HepG2 (cell line): ENCODE results near the gene PCYT2. TPM values are rescaled to one million over a fixed set of nuclear protein-coding genes. Genes with fewer than 3 reads are reported as not detected.

ENCODE experiments used
- ATAC-seq: fragments of 200-7000 bp; cut with Tn5 transposase; 3 replicates; pipeline ENCODE4 v1.9.1; 2020; ENCODE audit warnings: mild to moderate bottlenecking, moderate library complexity
- BruUV-seq: library from RNA; stranded (reverse); fragments of 400-500 nt; replicated peaks from 2 replicates; lab custom pipeline; 2021; lab: Mats Ljungman, UMichigan
- CTCF ChIA-PET: fragments of 300-600 bp; formaldehyde crosslinking; extraction: SDS; loops from one replicate; lab custom pipeline; 2021; ENCODE audit warnings: low total read pairs, inconsistent platforms, low intra/inter-chr PET ratio; lab: Yijun Ruan, JAX
- POLR2A ChIA-PET: fragments of 350-600 bp; sonication (Branson Sonifier 250); formaldehyde crosslinking; loops from one replicate; lab custom pipeline; 2020; ENCODE audit warnings: antibody characterized with exemption, inconsistent platforms; lab: Yijun Ruan, JAX
- DNase-seq: peaks from one replicate; pipeline ENCODE4 v3.0.0-alpha.2; 2015; ENCODE audit warnings: low spot score
- FAIRE-seq: peaks from 3 replicates; lab custom pipeline; 2011; peaks lifted over from hg19 to GRCh38; lab: Jason Lieb, UNC
- H2AFZ ChIP-seq: one replicate; pipeline ENCODE4 v1.6.1; 2011; ENCODE audit warnings: low read length, inconsistent platforms
- H3K27ac ChIP-seq: fragments of 300-600 bp; 3 replicates; pipeline ENCODE4 v1.8.0; 2011; ENCODE audit warnings: mixed run types, mild to moderate bottlenecking, mixed read lengths, low read length, inconsistent platforms; ENCODE audit not compliant: insufficient read depth; ENCODE audit errors: extremely low read length
- H3K27me3 ChIP-seq, 2 experiments: fragments of 200-600 bp in 1 of 2; 2 replicates in 1 of 2; 3 replicates in 1 of 2; pipeline versions ENCODE4 v1.6.0 to v1.8.0; 2011; ENCODE audit warnings: low read length in 2 of 2, mild to moderate bottlenecking in 2 of 2, moderate library complexity in 2 of 2, inconsistent platforms in 1 of 2; ENCODE audit not compliant: insufficient read depth in 2 of 2, control insufficient read depth in 1 of 2
- H3K36me3 ChIP-seq, 2 experiments: fragments of 200-600 bp in 1 of 2; replicated peaks in 1 of 2; 2 replicates in 1 of 2; 3 replicates in 1 of 2; pipeline versions ENCODE4 v1.5.1 to v1.8.0; 2011; ENCODE audit warnings: low read length in 2 of 2, inconsistent platforms in 1 of 2; ENCODE audit not compliant: insufficient read depth in 2 of 2, control insufficient read depth in 1 of 2
- H3K4me1 ChIP-seq: 2 replicates; pipeline ENCODE4 v1.5.1; 2012; ENCODE audit warnings: low read length, inconsistent platforms; ENCODE audit not compliant: insufficient read depth
- H3K4me2 ChIP-seq: 2 replicates; pipeline ENCODE4 v1.6.0; 2011; ENCODE audit warnings: low read depth, low read length, inconsistent platforms
- H3K4me3 ChIP-seq, 3 experiments: fragments of 200-600 bp in 1 of 3; sonication (generic), shearing (Covaris generic) in 1 of 3; replicated peaks in 1 of 3; 2 replicates each; pipeline ENCODE4 v1.5.1; 2011 to 2016; ENCODE audit warnings: low read length in 3 of 3, inconsistent platforms in 2 of 3, low read depth in 2 of 3, mild to moderate bottlenecking in 2 of 3, control low read depth in 1 of 3, mixed read lengths in 1 of 3; ENCODE audit not compliant: insufficient read depth in 1 of 3
- H3K79me2 ChIP-seq: one replicate; pipeline ENCODE4 v1.6.1; 2011; ENCODE audit warnings: low read length, inconsistent platforms; ENCODE audit not compliant: insufficient read depth
- H3K9ac ChIP-seq: 2 replicates; pipeline ENCODE4 v1.6.0; 2011; ENCODE audit warnings: mild to moderate bottlenecking, low read depth, low read length, inconsistent platforms; ENCODE audit not compliant: insufficient read depth
- H3K9me3 ChIP-seq: 2 replicates; pipeline ENCODE4 v1.5.1; 2012; ENCODE audit warnings: mild to moderate bottlenecking, low read length
- H4K20me1 ChIP-seq: 2 replicates; pipeline ENCODE4 v1.6.0; 2011; ENCODE audit warnings: inconsistent platforms, mild to moderate bottlenecking, low read length, moderate library complexity; ENCODE audit not compliant: insufficient read depth
- AGO2 ChIP-seq: fragments of 200-400 bp; formaldehyde crosslinking; optimal IDR thresholded peaks from 2 replicates; pipeline ENCODE3; 2017; ENCODE audit warnings: mild to moderate bottlenecking, low read depth, low read length, moderate library complexity
- KLF9 ChIP-seq: IDR thresholded peaks from 2 replicates; pipeline ENCODE4 v1.6.1; 2016; ENCODE audit warnings: low read depth
- POLR2G ChIP-seq: fragments of 200-400 bp; formaldehyde crosslinking; IDR thresholded peaks from 2 replicates; pipeline ENCODE4 v1.6.1; 2018; ENCODE audit warnings: mild to moderate bottlenecking, low read depth, low read length, moderate library complexity
- TOE1 ChIP-seq: sonication (generic); formaldehyde crosslinking; IDR thresholded peaks from 2 replicates; pipeline ENCODE4 v1.4.0; 2020; ENCODE audit warnings: mild to moderate bottlenecking, missing genetic modification reagents
- ZNF431 ChIP-seq: sonication (generic); formaldehyde crosslinking; IDR thresholded peaks from 2 replicates; pipeline ENCODE4 v1.9.0; 2022; ENCODE audit warnings: missing genetic modification reagents, low read depth, mild to moderate bottlenecking, borderline replicate concordance
- ZNF567 ChIP-seq: sonication (generic); formaldehyde crosslinking; IDR thresholded peaks from 2 replicates; pipeline ENCODE4 v1.8.1; 2023; ENCODE audit warnings: mild to moderate bottlenecking, missing genetic modification reagents, borderline replicate concordance
- WGBS: methylation state at CpG from one replicate; pipeline ENCODE4 v1.1.6; 2017; ENCODE audit warnings: low lambda C conversion rate; 5-methylcytosine and 5-hydroxymethylcytosine counted together
- in situ Hi-C: cut with HindIII; loops from 2 replicates; pipeline ENCODE4 v1.10.0; 2017; ENCODE audit warnings: low pct_unique_long_range_greater_than_20kb; ENCODE audit not compliant: extremely low pct_ligation_motif_present
- intact Hi-C: fragments of 100-400 bp; cut with micrococcal nuclease; formaldehyde crosslinking; loops from one replicate; pipeline ENCODE4 v1.10.0; 2022; ENCODE audit not compliant: unreplicated experiment
- polyA plus RNA-seq, 8 experiments: library from polyadenylated mRNA; depleted of rRNA in 3 of 8; stranded (reverse) in 7 of 8; unstranded in 1 of 8; fragments of >200 nt; fragmentation: Illumina TruSeq in 4 of 8; extraction: Trizol in 4 of 8; gene quantifications; 2 replicates each; pipeline versions ENCODE4 v1.2.1 to v1.2.3, GENCODE V29; 2011 to 2016; ENCODE audit warnings: low read depth in 4 of 8, missing spikeins in 1 of 8, mixed read lengths in 1 of 8; ENCODE audit not compliant: insufficient read depth in 1 of 8
- total RNA-seq, 5 experiments: library from RNA; depleted of rRNA; stranded (reverse); fragments of >200 nt; fragmentation: Illumina TruSeq; extraction: Trizol; gene quantifications; 2 replicates each; pipeline ENCODE4 v1.2.3, GENCODE V29; 2016; ENCODE audit warnings: low read depth in 1 of 5
- TF ChIP-seq, protein P1 (sequence below): sonication (generic); formaldehyde crosslinking; IDR thresholded peaks from 2 replicates; pipeline ENCODE4 v1.5.0; 2020; ENCODE audit warnings: missing genetic modification reagents, mild to moderate bottlenecking, borderline replicate concordance

PCYT2 gene
- total and polyA plus RNA-seq, 2 of the 13 experiments (the other 11 are each of a cell fraction or from before 2014, with no cell fraction given), result 147 to 297 TPM

GRCh38 chr17:81906476-81907218 is 4.6 kb downstream of the PCYT2 start (continued):
- TF ChIP-seq TOE1 (no peak), KLF9 (no peak)

DNA sequence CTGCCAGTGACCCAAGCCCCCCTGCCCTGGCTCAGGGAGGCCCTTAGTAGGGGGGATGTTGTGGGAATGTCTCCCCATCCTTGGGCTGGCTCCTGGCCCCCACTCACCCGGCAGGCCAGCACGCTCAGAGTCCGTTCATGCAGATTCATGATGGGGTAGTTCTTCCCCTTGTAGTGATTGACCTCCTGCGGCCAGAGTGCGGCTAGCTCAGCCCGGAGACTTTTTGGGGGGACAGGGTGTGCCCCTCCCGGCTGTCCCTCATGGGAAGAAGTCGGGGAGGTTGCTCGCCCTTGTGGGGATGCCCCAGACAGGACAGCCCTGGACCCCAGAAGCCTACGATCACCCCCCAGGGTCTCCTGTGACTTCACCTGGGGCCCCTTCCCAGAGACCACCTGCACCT is 5.2 kb downstream of the PCYT2 start:
- no TSS peak for BruUV-seq
- Histone ChIP-seq H3K27ac (no peak overlapping the region), H2AFZ (no peak overlapping the region), H3K9ac (no peak overlapping the region), H4K20me1 (peaks cover 14% of the 10 kb centered on the region; the same call in 1 of the 2 replicates), H3K36me3 (peaks cover 47 to 57% of the 10 kb centered on the region in 2 experiments), H3K4me2 (no peak overlapping the region), H3K4me3 (no peak overlapping the region), H3K4me1 (peaks cover 41% of the 10 kb centered on the region), H3K9me3 (no peaks in the 10 kb centered on the region), H3K27me3 (no peaks in the 10 kb centered on the region; a peak in 1 of 5 replicates), H3K79me2 (peaks cover 33% of the 10 kb centered on the region)
- 94% methylated on average over 8 of the region's 10 CpGs for WGBS
- FAIRE-seq (no peak), DNase-seq (no peak), ATAC-seq (no peak)
- intact Hi-C loops, result no loop called here
- in situ Hi-C loops, result no loop called here
- CTCF ChIA-PET, result no interaction called here
- POLR2A ChIA-PET, result interaction anchor here (1.5 to 2.0 kb wide), 2 partner anchors 14 to 19 kb away, joined by 3 to 5 read pairs; partner anchors contain the start of genes ALYREF and ANAPC11
- TF ChIP-seq POLR2G (peak; percentile 47), ZNF431 (no peak), ZNF567 (CRISPR knock-in tag) (no peak), AGO2 (peak; percentile 7)
- TF ChIP-seq, protein P1, sequence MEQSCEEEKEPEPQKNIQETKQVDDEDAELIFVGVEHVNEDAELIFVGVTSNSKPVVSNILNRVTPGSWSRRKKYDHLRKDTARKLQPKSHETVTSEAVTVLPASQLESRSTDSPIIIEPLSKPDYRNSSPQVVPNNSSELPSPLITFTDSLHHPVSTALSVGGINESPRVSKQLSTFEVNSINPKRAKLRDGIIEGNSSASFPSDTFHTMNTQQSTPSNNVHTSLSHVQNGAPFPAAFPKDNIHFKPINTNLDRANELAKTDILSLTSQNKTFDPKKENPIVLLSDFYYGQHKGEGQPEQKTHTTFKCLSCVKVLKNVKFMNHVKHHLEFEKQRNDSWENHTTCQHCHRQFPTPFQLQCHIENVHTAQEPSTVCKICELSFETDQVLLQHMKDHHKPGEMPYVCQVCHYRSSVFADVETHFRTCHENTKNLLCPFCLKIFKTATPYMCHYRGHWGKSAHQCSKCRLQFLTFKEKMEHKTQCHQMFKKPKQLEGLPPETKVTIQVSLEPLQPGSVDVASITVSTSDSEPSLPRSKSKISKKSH (CRISPR knock-in tag), result no peak
